NCI-H1092 (cell line): ENCODE measurements around the gene UTP25.

Source experiments
- DNase-seq: peaks from one replicate; lab custom pipeline; 2025; lab: John Stamatoyannopoulos, UW

UTP25 gene

GRCh38 chr1:209839875-209840546 is 12.2 kb downstream of the UTP25 start:
- DNase-seq: no peak

GRCh38 chr1:209840611-209841010 is 12.8 kb downstream of the UTP25 start:
- no peak for DNase-seq

GRCh38 chr1:209844695-209845407 is 17.1 kb downstream of the UTP25 start:
- no peak for DNase-seq

- peak; percentile 87 for DNase-seq
Measured at GRCh38 chr1:209845408-209845725, 17.6 kb downstream of the UTP25 start.

GRCh38 chr1:209849388-209849787 is 21.6 kb downstream of the UTP25 start:
- DNase-seq: no peak

GRCh38 chr1:209850342-209850979 is 22.7 kb downstream of the UTP25 start:
- DNase-seq: peak; percentile 33

- DNase-seq: no peak
Measured at GRCh38 chr1:209853676-209854075, 25.9 kb downstream of the UTP25 start.

GRCh38 chr1:209854196-209854595 is 26.4 kb downstream of the UTP25 start:
- DNase-seq: no peak

GRCh38 chr1:209855006-209855405 is 27.2 kb downstream of the UTP25 start:
- no peak for DNase-seq

GRCh38 chr1:209855623-209856022 is 27.9 kb downstream of the UTP25 start:
- DNase-seq: no peak

- no peak for DNase-seq
Measured at GRCh38 chr1:209858561-209859103, 30.9 kb downstream of the UTP25 start.

GRCh38 chr1:209860293-209860881 is 32.6 kb downstream of the UTP25 start:
- DNase-seq: peak; percentile 91

GRCh38 chr1:209861242-209861641 is 33.5 kb downstream of the UTP25 start:
- DNase-seq: no peak

GRCh38 chr1:209862391-209863356 is 34.9 kb downstream of the UTP25 start:
- no peak for DNase-seq

GRCh38 chr1:209863766-209864485 is 36.2 kb downstream of the UTP25 start:
- DNase-seq: no peak

GRCh38 chr1:209866201-209866600 is 38.4 kb downstream of the UTP25 start:
- DNase-seq: no peak

- no peak for DNase-seq
Measured at GRCh38 chr1:209869291-209870149, 41.7 kb downstream of the UTP25 start.

- DNase-seq: no peak
Measured at GRCh38 chr1:209870151-209870831, 42.5 kb downstream of the UTP25 start.

- DNase-seq: no peak
Measured at GRCh38 chr1:209871006-209871405, 43.2 kb downstream of the UTP25 start.
